Keratinocyte (primary cell): ENCODE measurements around the gene GTF3C4.

Experiments
- CTCF ChIP-seq, 3 experiments: IDR thresholded peaks in 1 of 3; conservative IDR thresholded peaks in 1 of 3; optimal IDR thresholded peaks in 1 of 3; 2 replicates in 2 of 3; 3 replicates in 1 of 3; pipeline versions ENCODE3 to v1.5.1; 2011; ENCODE audit warnings: low read length in 3 of 3, mild to moderate bottlenecking in 3 of 3, moderate library complexity in 2 of 3, control low read depth in 1 of 3, inconsistent platforms in 1 of 3; ENCODE audit not compliant: insufficient read depth in 2 of 3; ENCODE audit errors: extremely low read depth in 1 of 3
- EZH2 ChIP-seq: IDR thresholded peaks from one replicate; pipeline ENCODE4 v1.6.1; 2012; ENCODE audit warnings: inconsistent platforms, mild to moderate bottlenecking, low read length, moderate library complexity

GRCh38 chr9:132627594-132627993 lies 42.7 kb upstream of the GTF3C4 start:
- no peak for TF ChIP-seq CTCF (optimal IDR thresholded peaks at IDR 0.05 in 1 of 3, IDR thresholded peaks at IDR 0.05 in 1 of 3, conservative IDR thresholded peaks at IDR 0.05 in 1 of 3; ENCODE audit: extremely low read depth in 1 of 3, insufficient read depth in 2 of 3, low read length in 3 of 3)
- TF ChIP-seq EZH2: no peak
